ENCODE data around the gene GLP2R. TPM values are rescaled to one million over a fixed set of nuclear protein-coding genes. Genes with fewer than 3 reads are reported as not detected.

Gene GLP2R
- total and polyA plus RNA-seq, 10 of the 15 experiments (the other 5 are each of a cell fraction or from before 2014, with no cell fraction given) = not detected

- H3K27me3 ChIP-seq (replicated peaks in 1 of 2; ENCODE audit: control insufficient read depth in 2 of 2, insufficient read depth in 2 of 2, low read length in 1 of 2) = peaks cover 0 to 2% of the 10 kb centered on the region in 2 experiments; a peak in 2 of 4 replicates
- SMC1A ChIA-PET (ENCODE audit: uncharacterized antibody, unreplicated experiment) = no interaction called here
- no peaks in the 10 kb centered on the region; a peak in 1 of 4 replicates for H3K36me3 ChIP-seq (ENCODE audit: control insufficient read depth in 2 of 2, insufficient read depth in 2 of 2, low read length in 1 of 2)
- H3K4me3 ChIP-seq = no peak overlapping the region
- no peak overlapping the region for H3K27ac ChIP-seq (ENCODE audit: control insufficient read depth, insufficient read depth)
- DNase-seq (ENCODE audit: low read depth, low spot score) (no peak), FAIRE-seq (no peak), ATAC-seq (no peak)
- no peak overlapping the region for H3K9ac ChIP-seq (ENCODE audit: control insufficient read depth, insufficient read depth, low read length)
- H3K79me2 ChIP-seq (ENCODE audit: control insufficient read depth, insufficient read depth, low read length) = no peaks in the 10 kb centered on the region
- POLR2A ChIA-PET = no interaction called here
- H4K20me1 ChIP-seq (ENCODE audit: control insufficient read depth, insufficient read depth) = no peaks in the 10 kb centered on the region
- H3K4me1 ChIP-seq (ENCODE audit: control insufficient read depth, insufficient read depth, low read length) = no peaks in the 10 kb centered on the region
- in situ Hi-C loops (cut with MboI) = no loop called here
- no peak for TF ChIP-seq NBN (IDR thresholded peaks at IDR 0.05)
- TF ChIP-seq BRCA1 (IDR thresholded peaks at IDR 0.05; ENCODE audit: low read depth, low read length) = no peak
- CTCF ChIA-PET = no interaction called here
- H3K4me2 ChIP-seq (ENCODE audit: control insufficient read depth, insufficient read depth) = no peak overlapping the region
- RAD21 ChIA-PET (ENCODE audit: unreplicated experiment) = no interaction called here
- BruUV-seq (replicated peaks) = no TSS peak
- intact Hi-C loops (cut with micrococcal nuclease; ENCODE audit: unreplicated experiment) = no loop called here
- 66% methylated on average over 18 of the region's 18 CpGs for WGBS (ENCODE audit: insufficient coverage, insufficient replicate concordance, low lambda C conversion rate, missing lambda C conversion rate)
- no peak overlapping the region for H2AFZ ChIP-seq (ENCODE audit: control insufficient read depth, low read depth, low read length)
- H3K9me3 ChIP-seq (replicated peaks; ENCODE audit: control insufficient read depth, insufficient read depth, low read length) = no peaks in the 10 kb centered on the region
Measured at GRCh38 chr17:9912121-9913099, 86.7 kb downstream of the GLP2R start.

- ChIA-PET POLR2A (interaction anchor here (0.5 kb wide), 1 partner anchor 1264 kb away, joined by 3 read pairs; no protein-coding TSS in a partner anchor), RAD21 (ENCODE audit: unreplicated experiment) (no interaction called here), SMC1A (ENCODE audit: uncharacterized antibody, unreplicated experiment) (no interaction called here), CTCF (no interaction called here)
- Histone ChIP-seq H3K36me3 (ENCODE audit: control insufficient read depth in 2 of 2, insufficient read depth in 2 of 2, low read length in 1 of 2) (no peaks in the 10 kb centered on the region; a peak in 1 of 4 replicates), H3K9ac (ENCODE audit: control insufficient read depth, insufficient read depth, low read length) (no peak overlapping the region), H3K4me3 (no peak overlapping the region), H3K27ac (ENCODE audit: control insufficient read depth, insufficient read depth) (no peak overlapping the region), H3K79me2 (ENCODE audit: control insufficient read depth, insufficient read depth, low read length) (no peaks in the 10 kb centered on the region), H3K4me2 (ENCODE audit: control insufficient read depth, insufficient read depth) (no peak overlapping the region), H2AFZ (ENCODE audit: control insufficient read depth, low read depth, low read length) (no peak overlapping the region), H4K20me1 (ENCODE audit: control insufficient read depth, insufficient read depth) (no peaks in the 10 kb centered on the region), H3K4me1 (ENCODE audit: control insufficient read depth, insufficient read depth, low read length) (no peaks in the 10 kb centered on the region), H3K27me3 (replicated peaks in 1 of 2; ENCODE audit: control insufficient read depth in 2 of 2, insufficient read depth in 2 of 2, low read length in 1 of 2) (peaks cover 0 to 2% of the 10 kb centered on the region in 2 experiments; a peak in 2 of 4 replicates), H3K9me3 (replicated peaks; ENCODE audit: control insufficient read depth, insufficient read depth, low read length) (no peaks in the 10 kb centered on the region)
- no peak for ATAC-seq
- DNase-seq (ENCODE audit: low read depth, low spot score) = no peak
- FAIRE-seq = no peak
- WGBS (ENCODE audit: insufficient coverage, insufficient replicate concordance, low lambda C conversion rate, missing lambda C conversion rate) = 54% methylated on average over 5 of the region's 5 CpGs
- in situ Hi-C loops (cut with MboI) = no loop called here
- no TSS peak for BruUV-seq (replicated peaks)
- intact Hi-C loops (cut with micrococcal nuclease; ENCODE audit: unreplicated experiment) = no loop called here
- TF ChIP-seq YBX1 (IDR thresholded peaks at IDR 0.05) (no peak), E4F1 (IDR thresholded peaks at IDR 0.05; ENCODE audit: borderline replicate concordance, partially characterized antibody) (no peak), USF1 (IDR thresholded peaks at IDR 0.05; ENCODE audit: borderline replicate concordance, extremely low read length, insufficient read depth, low read depth, low read length) (no peak), EZH2 (IDR thresholded peaks at IDR 0.05; ENCODE audit: borderline replicate concordance, control insufficient read depth, low read depth, low read length) (no peak), ZNF24 (IDR thresholded peaks at IDR 0.05) (no peak), CHD1 (IDR thresholded peaks at IDR 0.05; ENCODE audit: low read depth, low read length) (no peak), DPF2 (IDR thresholded peaks at IDR 0.05) (no peak), RELB (IDR thresholded peaks at IDR 0.05; ENCODE audit: low read depth) (no peak), ZBED1 (IDR thresholded peaks at IDR 0.05; ENCODE audit: borderline replicate concordance) (no peak), CREB1 (IDR thresholded peaks at IDR 0.05; ENCODE audit: low read depth) (no peak)
Measured at GRCh38 chr17:9913476-9913875, 87.8 kb downstream of the GLP2R start.
